HEK293 (cell line): ENCODE data around the gene DMAC2L.

Experiments
- CTCF ChIA-PET: fragments of 350-600 bp; formaldehyde crosslinking; extraction: SDS; loops from one replicate; lab custom pipeline; 2021; ENCODE audit warnings: antibody characterized with exemption; lab: Yijun Ruan, JAX
- POLR2A ChIA-PET: fragments of 300-600 bp; formaldehyde crosslinking; extraction: SDS; loops from one replicate; lab custom pipeline; 2020; ENCODE audit warnings: antibody characterized with exemption, inconsistent platforms; lab: Yijun Ruan, JAX
- H3K27ac ChIP-seq: fragments of 200-500 bp; sonication (Bioruptor generic); 2 replicates; pipeline ENCODE4 v1.5.1; 2014; ENCODE audit warnings: low read depth, low read length, control low read depth, inconsistent platforms; ENCODE audit errors: extremely low read depth
- H3K36me3 ChIP-seq, 2 experiments: fragments of 200-500 bp in 1 of 2; sonication (Bioruptor generic) in 1 of 2; 1 replicate in 1 of 2; 2 replicates in 1 of 2; pipeline ENCODE4 v1.5.1; 2014 to 2017; ENCODE audit warnings: inconsistent platforms in 2 of 2, low read length in 2 of 2; ENCODE audit not compliant: control insufficient read depth in 2 of 2, insufficient read depth in 1 of 2
- H3K4me1 ChIP-seq: fragments of 200-500 bp; sonication (Bioruptor generic); 2 replicates; pipeline ENCODE4 v1.5.1; 2014; ENCODE audit warnings: mild to moderate bottlenecking, low read length, inconsistent platforms; ENCODE audit not compliant: control insufficient read depth, insufficient read depth
- H3K4me3 ChIP-seq: 2 replicates; pipeline ENCODE4 v1.5.1; 2011; ENCODE audit warnings: low read depth, mild to moderate bottlenecking, control low read depth, low read length, moderate library complexity
- H3K9me3 ChIP-seq: fragments of 200-500 bp; sonication (Bioruptor generic); 2 replicates; pipeline ENCODE4 v1.5.1; 2014; ENCODE audit warnings: low read depth, low read length, inconsistent platforms; ENCODE audit not compliant: control insufficient read depth, insufficient read depth
- BCL11B ChIP-seq: fragments of 450-650 bp; formaldehyde crosslinking; IDR thresholded peaks from 2 replicates; pipeline ENCODE4 v1.5.1; 2016; ENCODE audit warnings: low read depth, missing biosample characterization, missing genetic modification characterization
- MEIS1 ChIP-seq: sonication (generic); formaldehyde crosslinking; IDR thresholded peaks from 2 replicates; pipeline ENCODE4 v1.8.1; 2022; ENCODE audit warnings: missing genetic modification reagents, mild to moderate bottlenecking, borderline replicate concordance
- MYNN ChIP-seq: fragments of 450-650 bp; formaldehyde crosslinking; IDR thresholded peaks from 2 replicates; pipeline ENCODE4 v1.5.1; 2016; ENCODE audit warnings: missing biosample characterization, missing genetic modification characterization, borderline replicate concordance
- OSR2 ChIP-seq: fragments of 450-650 bp; formaldehyde crosslinking; IDR thresholded peaks from 2 replicates; pipeline ENCODE4 v1.5.1; 2016; ENCODE audit warnings: missing biosample characterization, missing genetic modification characterization
- PRDM1 ChIP-seq: fragments of 450-650 bp; formaldehyde crosslinking; IDR thresholded peaks from 2 replicates; pipeline ENCODE4; 2016; ENCODE audit warnings: missing biosample characterization, missing genetic modification characterization
- RBAK ChIP-seq: fragments of 450-650 bp; formaldehyde crosslinking; IDR thresholded peaks from 2 replicates; pipeline ENCODE4 v1.5.1; 2016; ENCODE audit warnings: missing biosample characterization, missing genetic modification characterization
- SETDB1 ChIP-seq: IDR thresholded peaks from one replicate; pipeline ENCODE4 v1.6.1; 2017; ENCODE audit warnings: mild to moderate bottlenecking, low read length, moderate library complexity, mixed read lengths; ENCODE audit not compliant: insufficient read length
- TCF7L2 ChIP-seq: IDR thresholded peaks from 2 replicates; pipeline ENCODE4 v1.6.1; 2011; ENCODE audit warnings: low read depth, mild to moderate bottlenecking, inconsistent platforms, low read length, moderate library complexity, borderline replicate concordance
- YY2 ChIP-seq: fragments of 450-650 bp; formaldehyde crosslinking; IDR thresholded peaks from 2 replicates; pipeline ENCODE4 v1.5.1; 2016; ENCODE audit warnings: missing biosample characterization, missing genetic modification characterization
- ZBTB48 ChIP-seq: fragments of 450-650 bp; formaldehyde crosslinking; IDR thresholded peaks from 2 replicates; pipeline ENCODE4 v1.5.1; 2016; ENCODE audit warnings: missing biosample characterization, missing genetic modification characterization
- ZFHX2 ChIP-seq: fragments of 450-650 bp; formaldehyde crosslinking; conservative IDR thresholded peaks from 2 replicates; pipeline ENCODE4 v1.5.1; 2016; ENCODE audit warnings: missing biosample characterization, missing genetic modification characterization
- ZNF10 ChIP-seq: fragments of 450-650 bp; formaldehyde crosslinking; IDR thresholded peaks from 2 replicates; pipeline ENCODE4 v1.5.1; 2017; ENCODE audit warnings: missing biosample characterization, missing genetic modification characterization
- ZNF2 ChIP-seq: fragments of 450-650 bp; formaldehyde crosslinking; IDR thresholded peaks from 2 replicates; pipeline ENCODE4 v1.5.1; 2016; ENCODE audit warnings: missing biosample characterization, missing genetic modification characterization
- ZNF280D ChIP-seq: fragments of 450-650 bp; formaldehyde crosslinking; IDR thresholded peaks from 2 replicates; pipeline ENCODE4 v1.5.1; 2016; ENCODE audit warnings: missing biosample characterization, missing genetic modification characterization
- ZNF404 ChIP-seq: fragments of 450-650 bp; formaldehyde crosslinking; IDR thresholded peaks from 2 replicates; pipeline ENCODE4 v1.5.1; 2017; ENCODE audit warnings: missing biosample characterization, missing genetic modification characterization
- ZNF529 ChIP-seq: fragments of 450-650 bp; formaldehyde crosslinking; IDR thresholded peaks from 2 replicates; pipeline ENCODE4 v1.5.1; 2017; ENCODE audit warnings: missing genetic modification characterization, missing biosample characterization; ENCODE audit not compliant: insufficient replicate concordance
- ZNF555 ChIP-seq: fragments of 450-650 bp; formaldehyde crosslinking; conservative IDR thresholded peaks from 2 replicates; pipeline ENCODE4 v1.5.1; 2017; ENCODE audit warnings: missing biosample characterization, mild to moderate bottlenecking, missing genetic modification characterization, inconsistent platforms
- TF ChIP-seq, protein P1 (sequence below): fragments of 450-650 bp; formaldehyde crosslinking; IDR thresholded peaks from 2 replicates; pipeline ENCODE4 v1.5.1; 2017; ENCODE audit warnings: missing biosample characterization, missing genetic modification characterization
- TF ChIP-seq, protein P2 (sequence below): fragments of 450-650 bp; formaldehyde crosslinking; IDR thresholded peaks from 2 replicates; pipeline ENCODE4 v1.5.1; 2016; ENCODE audit warnings: missing biosample characterization, missing genetic modification characterization

DMAC2L gene

DNA sequence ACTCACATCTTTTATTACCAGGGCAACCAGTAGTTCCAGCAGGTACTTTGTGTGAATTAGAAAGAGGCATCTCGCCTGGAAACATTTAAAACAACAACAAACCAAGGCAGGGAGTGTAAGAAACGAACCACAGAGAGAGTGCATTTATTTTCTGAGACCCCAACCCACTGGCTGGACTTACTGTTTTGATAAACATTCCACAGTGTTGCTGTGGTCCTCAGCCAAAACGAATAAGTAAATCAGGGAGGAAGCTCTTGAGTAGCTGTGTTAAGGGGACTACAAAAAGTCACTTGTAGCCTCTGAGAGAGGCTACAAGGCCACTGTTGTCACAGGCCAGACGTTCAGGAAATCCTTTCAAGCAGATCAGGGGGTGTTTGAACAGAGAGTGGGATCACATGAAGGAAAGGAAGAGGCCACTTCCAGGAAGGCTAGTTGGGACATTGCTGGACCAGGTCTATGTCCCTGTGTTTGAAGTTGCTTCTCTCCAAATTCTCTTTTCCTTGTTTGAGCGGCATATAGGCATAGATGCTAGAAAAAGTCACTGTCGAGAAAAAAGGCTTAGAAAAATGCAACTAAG is 33.8 kb downstream of the DMAC2L start:
- POLR2A ChIA-PET, result interaction anchor here (0.7 kb wide), 1 partner anchor 179 kb away, joined by 3 read pairs; no protein-coding TSS in a partner anchor
- Histone ChIP-seq H3K36me3 (no peaks in the 10 kb centered on the region), H3K9me3 (no peaks in the 10 kb centered on the region), H3K27ac (no peak overlapping the region), H3K4me1 (peaks cover 14% of the 10 kb centered on the region; the same call in 1 of the 2 replicates), H3K4me3 (no peak overlapping the region)
- TF ChIP-seq ZNF2 (no peak), BCL11B (tag by site-specific recombination) (no peak), SETDB1 (no peak), ZNF555 (no peak), PRDM1 (tag by site-specific recombination) (no peak), ZNF10 (tag by site-specific recombination) (no peak), MEIS1 (CRISPR knock-in tag) (no peak), TCF7L2 (no peak), ZNF404 (tag by site-specific recombination) (no peak), ZBTB48 (tag by site-specific recombination) (no peak), MYNN (tag by site-specific recombination) (no peak), OSR2 (tag by site-specific recombination) (no peak)
- CTCF ChIA-PET, result interaction anchor here (0.7 to 1.1 kb wide), 2 partner anchors 25 to 499 kb away, joined by 3 read pairs; no protein-coding TSS in a partner anchor

- CTCF ChIA-PET, result no interaction called here
These were observed 35.4 kb downstream of the DMAC2L start for GRCh38 chr14:50347521-50347920.

More at GRCh38 chr14:50347521-50347920, 35.4 kb downstream of the DMAC2L start:
- no peaks in the 10 kb centered on the region for H3K36me3 ChIP-seq
- no peak overlapping the region for H3K4me3 ChIP-seq
- H3K27ac ChIP-seq, result no peak overlapping the region
- POLR2A ChIA-PET, result no interaction called here
- TF ChIP-seq, protein P1, sequence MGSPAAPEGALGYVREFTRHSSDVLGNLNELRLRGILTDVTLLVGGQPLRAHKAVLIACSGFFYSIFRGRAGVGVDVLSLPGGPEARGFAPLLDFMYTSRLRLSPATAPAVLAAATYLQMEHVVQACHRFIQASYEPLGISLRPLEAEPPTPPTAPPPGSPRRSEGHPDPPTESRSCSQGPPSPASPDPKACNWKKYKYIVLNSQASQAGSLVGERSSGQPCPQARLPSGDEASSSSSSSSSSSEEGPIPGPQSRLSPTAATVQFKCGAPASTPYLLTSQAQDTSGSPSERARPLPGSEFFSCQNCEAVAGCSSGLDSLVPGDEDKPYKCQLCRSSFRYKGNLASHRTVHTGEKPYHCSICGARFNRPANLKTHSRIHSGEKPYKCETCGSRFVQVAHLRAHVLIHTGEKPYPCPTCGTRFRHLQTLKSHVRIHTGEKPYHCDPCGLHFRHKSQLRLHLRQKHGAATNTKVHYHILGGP (tag by site-specific recombination), result no peak
- no peak for TF ChIP-seq RBAK
- no peak for TF ChIP-seq YY2
- TF ChIP-seq, protein P2, sequence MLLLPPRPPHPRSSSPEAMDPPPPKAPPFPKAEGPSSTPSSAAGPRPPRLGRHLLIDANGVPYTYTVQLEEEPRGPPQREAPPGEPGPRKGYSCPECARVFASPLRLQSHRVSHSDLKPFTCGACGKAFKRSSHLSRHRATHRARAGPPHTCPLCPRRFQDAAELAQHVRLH, result no peak
- TF ChIP-seq ZNF529, result no peak
- TF ChIP-seq ZNF280D (tag by site-specific recombination), result no peak
- no peak for TF ChIP-seq ZFHX2
- no peaks in the 10 kb centered on the region for H3K9me3 ChIP-seq
- peaks cover 9% of the 10 kb centered on the region; the same call in 1 of the 2 replicates for H3K4me1 ChIP-seq
